GM21367 (cell line): ENCODE results near the gene ZFAND2B.
"Not testable (repeated sequence)": the region's sequence is repeated elsewhere in the genome, so short reads cannot be mapped to it uniquely, and the experiment has no call there.

Experiments used
- ATAC-seq: cut with Tn5 transposase; IDR thresholded peaks from one replicate; pipeline ENCODE4 v1.9.1; 2021; ENCODE audit not compliant: unreplicated experiment

Gene ZFAND2B

DNA sequence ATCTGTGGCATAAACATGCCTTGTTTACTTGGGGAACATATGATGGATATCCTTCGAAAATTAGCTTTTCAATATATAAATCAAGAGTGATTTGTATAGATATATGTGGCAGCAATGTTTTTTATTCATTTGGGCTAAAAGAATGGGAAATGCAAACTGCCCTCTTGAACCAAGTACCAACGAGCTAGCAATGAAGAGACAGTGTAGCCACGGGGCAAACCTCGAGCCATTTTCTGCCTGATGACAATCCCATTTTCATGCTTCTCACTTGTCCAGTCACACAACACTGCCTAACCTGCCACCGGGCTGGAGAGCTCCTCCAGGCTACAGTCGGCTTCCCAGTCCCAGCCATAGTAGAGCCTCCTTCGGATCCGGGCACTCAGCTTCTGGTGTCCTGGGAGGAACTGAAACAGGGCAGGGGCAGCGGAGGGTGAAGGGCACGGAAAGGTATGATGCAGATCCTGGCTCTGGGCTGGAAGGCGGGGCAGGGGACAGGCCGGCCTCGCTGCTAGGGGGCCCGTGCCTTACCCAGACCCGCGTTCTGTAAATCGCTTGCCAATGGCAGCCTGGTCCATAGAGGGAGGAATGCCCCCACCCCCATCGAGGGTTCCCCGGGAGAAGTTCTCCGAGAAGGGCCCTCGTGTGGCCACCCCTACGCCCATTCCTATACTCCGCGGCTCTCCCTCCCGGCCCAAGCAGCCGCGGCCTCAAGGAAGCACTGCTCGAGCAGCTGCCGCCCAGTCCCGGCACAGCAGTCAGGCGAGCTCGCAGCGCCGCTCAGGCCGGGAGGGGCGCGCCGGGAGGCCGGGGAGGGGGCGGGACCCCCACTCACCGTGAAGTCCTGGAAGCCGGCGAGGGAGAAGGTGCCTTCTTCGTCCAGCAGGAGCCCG, 30.4 kb upstream of the ZFAND2B start:
- peak; percentile 27 for ATAC-seq

DNA sequence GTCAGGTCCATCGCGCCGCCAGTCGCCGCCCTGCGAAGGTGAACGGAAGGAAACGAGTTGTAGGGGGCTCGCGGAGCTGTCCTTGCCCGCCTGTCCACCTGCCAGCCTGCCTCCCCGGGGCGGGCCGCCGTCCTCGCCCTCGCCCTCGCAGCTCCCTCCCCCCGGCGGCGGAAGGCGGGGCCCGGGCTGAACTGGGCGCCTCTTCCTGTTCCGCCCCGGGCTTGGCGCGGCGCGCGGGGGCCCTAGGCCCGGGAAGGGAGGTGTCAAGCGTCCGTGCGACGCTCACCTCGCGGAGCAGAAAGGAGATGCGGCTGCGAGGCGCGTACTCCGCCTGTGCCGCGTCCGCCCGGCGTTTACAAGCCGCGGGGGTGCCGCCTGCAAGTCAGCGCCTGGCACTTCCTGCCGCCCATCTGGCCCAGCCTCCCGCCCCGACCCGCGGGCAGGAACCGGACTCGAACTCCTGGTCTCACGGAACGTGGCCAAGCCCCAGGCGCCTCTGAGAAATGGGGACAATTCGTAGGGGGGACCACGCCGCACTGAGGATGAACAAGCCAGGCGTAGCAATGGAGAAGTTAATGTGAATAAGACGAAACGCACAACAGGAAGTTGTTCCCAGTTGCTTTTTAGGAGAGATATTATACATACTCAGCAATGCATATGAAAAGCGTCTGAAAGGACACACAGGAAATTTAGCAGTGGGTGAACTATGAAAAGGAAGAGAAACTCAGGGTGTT, 29.6 kb upstream of the ZFAND2B start, which contains the start of gene CNPPD1:
Gene CNPPD1 (minus strand): TSS at position 108 of the 734 bp plus-strand sequence. CDS start 97 bp downstream, at position 11.
- ATAC-seq: peak; percentile 53

DNA sequence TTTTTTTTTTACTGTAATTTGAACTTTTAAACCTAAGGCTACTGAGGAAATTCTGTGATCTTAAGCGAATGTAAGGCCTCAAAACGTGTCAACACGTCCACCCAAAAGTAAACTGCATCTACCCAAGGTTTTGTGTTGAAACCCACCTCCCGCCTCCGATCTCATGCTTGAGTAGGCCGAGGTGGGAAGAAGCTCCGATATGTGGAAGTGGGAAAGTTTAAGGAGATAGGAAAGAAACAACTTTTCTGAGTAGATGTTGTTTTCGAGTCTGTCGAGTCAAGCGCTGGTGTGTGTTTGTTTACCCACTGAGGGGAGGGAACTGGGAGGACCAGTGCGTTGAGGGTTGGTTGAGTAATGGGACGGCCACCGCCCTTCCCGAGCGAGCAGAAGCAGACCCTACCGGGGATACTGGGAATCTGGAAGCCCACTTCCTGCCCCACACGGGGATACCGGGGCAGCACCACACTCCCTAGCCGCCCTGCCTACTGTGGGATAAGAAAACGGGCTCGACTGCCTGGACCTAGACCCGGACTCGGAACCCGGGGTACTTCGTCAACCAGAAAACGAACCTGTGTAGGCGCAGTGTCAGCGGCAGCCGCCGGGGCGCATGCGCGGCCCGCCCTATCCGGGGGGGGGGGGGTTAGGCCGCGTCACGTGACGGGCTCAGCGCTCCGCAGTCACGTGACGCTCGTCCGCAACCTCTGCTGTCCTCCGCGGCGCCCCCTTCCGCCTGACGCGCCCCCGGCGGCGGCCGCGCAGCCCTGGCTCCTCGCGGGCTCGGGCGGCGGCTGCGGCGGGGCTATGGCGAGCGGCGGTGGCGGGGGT, 28.8 kb upstream of the ZFAND2B start, which contains the start of gene RETREG2:
Gene RETREG2 (plus strand): TSS at position 724 of the 825 bp plus-strand sequence. CDS start 78 bp downstream, at position 802.
- peak; percentile 34 for ATAC-seq

DNA sequence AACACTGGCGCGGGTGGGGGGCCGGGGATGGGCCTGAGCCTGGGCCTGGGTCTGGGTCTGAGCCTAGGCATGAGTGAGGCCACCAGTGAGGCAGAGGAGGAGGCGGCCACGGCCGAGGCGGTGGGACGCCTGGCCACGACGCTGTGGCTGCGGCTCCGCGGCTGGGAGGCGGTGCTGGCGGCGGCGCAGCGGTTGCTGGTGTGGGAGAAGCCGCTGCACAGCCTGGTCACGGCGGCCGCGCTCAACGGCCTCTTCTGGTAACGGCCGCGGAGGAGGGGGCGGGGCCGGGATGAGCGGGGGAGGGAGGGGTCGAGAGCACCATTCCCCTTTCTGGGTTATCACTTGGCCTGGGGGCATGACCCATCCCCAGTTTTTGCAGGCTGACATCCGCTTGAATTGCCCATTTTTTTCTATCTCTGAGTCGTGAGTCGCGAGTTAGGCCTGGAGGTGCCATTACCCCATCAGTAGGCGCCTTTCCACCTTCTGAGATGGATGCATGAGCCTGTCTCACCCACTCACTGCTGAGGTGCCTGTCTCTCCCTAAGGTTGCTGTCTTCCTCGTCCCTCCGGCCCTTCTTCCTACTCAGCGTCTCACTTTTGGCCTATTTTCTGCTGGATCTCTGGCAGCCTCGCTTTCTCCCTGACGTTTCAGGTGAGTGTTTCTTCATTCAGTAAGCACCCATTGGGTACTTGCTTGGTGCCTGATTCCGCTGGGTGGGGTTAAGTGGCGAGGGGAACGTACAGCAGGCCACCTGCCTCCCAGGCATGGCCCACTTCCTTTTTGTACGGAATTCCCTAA, 28.0 kb upstream of the ZFAND2B start:
- ATAC-seq: peak; percentile 12

DNA sequence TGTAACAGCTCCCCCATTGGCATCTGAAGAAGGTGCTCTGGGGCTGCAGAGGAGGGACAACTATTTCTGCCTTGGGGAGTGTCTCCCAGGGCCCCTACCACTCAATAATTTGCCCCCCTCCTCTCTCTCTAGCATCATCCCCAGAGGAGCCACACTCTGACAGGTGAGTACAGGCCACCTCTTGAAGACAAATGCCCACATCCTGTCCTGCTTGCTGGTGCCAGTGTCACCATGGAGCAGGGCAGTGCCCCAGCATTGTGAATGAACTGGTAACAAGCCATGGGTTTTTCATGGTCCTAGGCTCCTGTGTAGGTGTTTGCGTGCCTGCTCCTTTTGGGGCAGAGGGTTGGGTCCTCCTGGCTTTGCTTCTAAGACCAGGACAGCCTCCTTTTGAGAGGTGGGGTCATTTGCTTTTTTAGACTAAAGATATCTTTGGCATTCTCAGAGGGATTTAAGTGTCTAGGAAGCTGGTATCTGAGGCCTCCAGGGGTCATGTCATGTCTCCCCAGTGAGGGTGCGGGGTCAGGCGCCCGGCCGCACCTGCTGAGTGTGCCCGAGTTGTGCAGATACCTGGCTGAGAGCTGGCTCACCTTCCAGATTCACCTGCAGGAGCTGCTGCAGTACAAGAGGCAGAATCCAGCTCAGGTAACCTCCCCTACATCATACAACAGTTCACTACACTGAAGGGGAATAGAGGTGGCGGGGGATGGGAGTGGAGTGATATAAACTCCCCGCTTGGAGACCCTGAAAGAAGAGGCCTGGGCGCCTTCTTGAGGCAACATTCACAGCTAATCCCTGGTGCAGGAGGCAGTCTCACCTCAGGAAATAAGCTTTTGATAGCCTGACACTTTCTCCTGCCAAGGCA, 26.7 kb upstream of the ZFAND2B start:
- no peak for ATAC-seq

DNA sequence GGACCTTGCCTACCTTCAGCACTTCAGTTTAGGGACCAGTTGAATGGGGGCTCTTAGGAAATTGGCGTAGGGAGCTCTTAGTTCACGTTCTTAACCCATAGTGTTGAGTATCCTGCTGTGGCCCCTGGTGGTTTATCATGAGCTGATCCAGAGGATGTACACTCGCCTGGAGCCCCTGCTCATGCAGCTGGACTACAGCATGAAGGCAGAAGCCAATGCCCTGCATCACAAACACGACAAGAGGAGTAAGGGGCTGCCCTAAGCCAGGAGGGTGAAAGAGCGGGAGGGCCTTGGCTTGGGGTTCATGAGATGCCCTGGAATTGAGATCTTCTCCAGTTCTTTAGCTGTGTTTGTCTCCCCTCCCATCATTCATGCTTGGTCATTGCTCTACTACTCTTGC, 25.6 kb upstream of the ZFAND2B start:
- ATAC-seq: no peak

DNA sequence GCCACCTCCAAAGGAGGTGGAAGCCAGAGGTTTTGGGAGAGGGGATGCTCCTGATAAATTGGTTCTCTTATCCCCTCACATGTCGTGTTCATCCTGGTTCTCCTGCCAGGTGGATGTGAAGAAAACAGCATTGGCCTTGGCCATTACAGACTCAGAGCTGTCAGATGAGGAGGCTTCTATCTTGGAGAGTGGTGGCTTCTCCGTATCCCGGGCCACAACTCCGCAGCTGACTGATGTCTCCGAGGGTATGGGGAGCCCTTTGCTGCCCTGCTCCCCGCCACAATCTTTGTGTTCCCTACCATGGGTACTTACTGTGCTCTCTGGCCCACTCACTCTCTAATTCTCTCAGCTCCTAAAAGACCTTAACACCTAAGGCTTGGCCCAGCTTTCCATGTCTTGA, 25.1 kb upstream of the ZFAND2B start:
- no peak for ATAC-seq

DNA sequence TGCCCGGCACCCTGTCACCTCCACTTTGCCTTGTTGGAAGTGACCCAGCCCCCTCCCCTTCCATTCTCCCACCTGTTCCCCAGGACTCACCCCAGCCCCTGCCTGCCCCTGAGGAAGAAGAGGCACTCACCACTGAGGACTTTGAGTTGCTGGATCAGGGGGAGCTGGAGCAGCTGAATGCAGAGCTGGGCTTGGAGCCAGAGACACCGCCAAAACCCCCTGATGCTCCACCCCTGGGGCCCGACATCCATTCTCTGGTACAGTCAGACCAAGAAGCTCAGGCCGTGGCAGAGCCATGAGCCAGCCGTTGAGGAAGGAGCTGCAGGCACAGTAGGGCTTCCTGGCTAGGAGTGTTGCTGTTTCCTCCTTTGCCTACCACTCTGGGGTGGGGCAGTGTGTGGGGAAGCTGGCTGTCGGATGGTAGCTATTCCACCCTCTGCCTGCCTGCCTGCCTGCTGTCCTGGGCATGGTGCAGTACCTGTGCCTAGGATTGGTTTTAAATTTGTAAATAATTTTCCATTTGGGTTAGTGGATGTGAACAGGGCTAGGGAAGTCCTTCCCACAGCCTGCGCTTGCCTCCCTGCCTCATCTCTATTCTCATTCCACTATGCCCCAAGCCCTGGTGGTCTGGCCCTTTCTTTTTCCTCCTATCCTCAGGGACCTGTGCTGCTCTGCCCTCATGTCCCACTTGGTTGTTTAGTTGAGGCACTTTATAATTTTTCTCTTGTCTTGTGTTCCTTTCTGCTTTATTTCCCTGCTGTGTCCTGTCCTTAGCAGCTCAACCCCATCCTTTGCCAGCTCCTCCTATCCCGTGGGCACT, 24.0 kb upstream of the ZFAND2B start:
- ATAC-seq: no peak

DNA sequence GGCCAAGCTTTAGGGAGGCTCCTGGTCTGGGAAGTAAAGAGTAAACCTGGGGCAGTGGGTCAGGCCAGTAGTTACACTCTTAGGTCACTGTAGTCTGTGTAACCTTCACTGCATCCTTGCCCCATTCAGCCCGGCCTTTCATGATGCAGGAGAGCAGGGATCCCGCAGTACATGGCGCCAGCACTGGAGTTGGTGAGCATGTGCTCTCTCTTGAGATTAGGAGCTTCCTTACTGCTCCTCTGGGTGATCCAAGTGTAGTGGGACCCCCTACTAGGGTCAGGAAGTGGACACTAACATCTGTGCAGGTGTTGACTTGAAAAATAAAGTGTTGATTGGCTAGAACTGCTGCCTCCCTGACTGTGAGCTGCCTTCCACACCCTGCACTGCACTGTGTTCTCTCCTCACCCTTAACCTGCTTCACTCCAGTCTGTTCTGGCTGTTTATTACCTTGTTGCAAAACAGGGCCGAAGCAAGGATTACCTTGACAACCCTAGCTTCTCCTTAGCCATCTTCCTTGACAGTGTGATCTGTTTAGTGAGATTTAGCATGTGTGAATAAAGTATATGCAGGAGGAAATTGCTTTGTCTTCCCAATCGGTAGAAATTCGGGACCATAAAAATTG, 23.3 kb upstream of the ZFAND2B start:
- ATAC-seq: no peak

DNA sequence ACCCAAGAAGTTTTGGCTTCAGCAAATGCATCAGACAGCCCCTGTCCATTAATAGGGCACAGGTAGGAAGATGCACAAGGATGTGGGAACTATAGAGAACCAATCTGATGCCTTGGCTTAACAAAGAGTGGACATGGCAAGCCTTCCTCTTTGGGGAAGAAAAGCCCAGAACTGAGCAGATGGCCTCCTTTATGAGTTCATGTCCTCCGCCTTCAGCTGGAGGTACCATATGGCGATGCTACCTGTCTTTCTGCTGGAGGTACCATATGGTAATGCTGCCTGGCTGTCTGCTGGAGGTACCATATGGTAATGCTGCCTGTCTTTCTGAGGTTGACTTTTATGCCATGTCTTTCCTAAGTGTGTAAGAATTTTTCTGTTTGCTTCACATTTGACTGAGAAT, 22.5 kb upstream of the ZFAND2B start:
- ATAC-seq: no peak

DNA sequence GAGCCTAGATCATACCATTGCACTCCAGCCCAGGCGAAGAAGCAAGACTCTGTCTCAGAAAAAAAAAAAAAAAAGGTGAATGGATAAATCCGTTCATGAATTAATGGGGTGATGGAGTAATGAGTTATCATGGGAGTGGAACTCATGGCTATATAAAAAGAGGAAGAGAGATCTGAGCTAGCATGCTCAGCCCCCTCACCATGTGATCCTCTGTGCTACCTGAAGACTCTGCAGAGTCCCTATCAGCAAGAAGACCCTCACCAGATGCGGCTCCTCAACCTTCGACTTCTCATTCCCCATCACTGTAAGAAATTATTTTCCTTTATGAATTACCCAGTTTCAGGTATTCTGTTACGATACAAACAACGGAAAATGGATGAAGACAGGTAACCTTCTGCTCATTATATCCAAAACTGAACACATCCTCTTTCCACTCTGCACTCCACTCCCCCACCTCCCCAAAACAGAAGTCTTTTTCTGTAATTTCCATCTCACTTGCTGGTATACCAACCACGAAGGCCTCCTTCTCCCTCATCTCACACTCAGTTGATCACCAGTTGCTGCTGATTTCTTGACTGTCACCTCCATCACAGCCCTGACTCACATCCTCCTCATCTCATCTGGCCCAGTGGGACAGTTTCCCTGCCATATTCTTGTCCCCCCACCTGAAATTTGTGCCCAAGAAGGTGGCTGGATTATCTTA, 19.7 kb upstream of the ZFAND2B start:
- ATAC-seq: no peak

DNA sequence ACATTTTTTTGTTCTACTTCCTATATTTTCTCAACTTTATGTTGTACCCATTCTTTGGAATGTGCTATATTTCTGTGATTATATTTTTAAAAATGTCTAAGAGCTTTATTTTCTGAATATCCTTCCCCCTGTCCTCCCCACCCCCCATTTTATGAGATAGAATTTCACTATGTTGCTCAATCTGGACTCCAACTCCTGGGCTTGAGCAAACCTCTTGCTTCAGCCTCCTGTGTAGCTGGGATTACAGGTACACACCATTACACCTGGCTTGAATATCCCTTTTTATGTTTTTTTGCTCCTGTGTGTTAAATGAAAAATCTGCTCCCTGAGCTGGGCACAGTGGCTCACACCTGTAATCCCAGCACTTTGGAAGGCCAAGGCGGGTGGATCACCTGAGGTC, 9.2 kb upstream of the ZFAND2B start:
- ATAC-seq: no peak

DNA sequence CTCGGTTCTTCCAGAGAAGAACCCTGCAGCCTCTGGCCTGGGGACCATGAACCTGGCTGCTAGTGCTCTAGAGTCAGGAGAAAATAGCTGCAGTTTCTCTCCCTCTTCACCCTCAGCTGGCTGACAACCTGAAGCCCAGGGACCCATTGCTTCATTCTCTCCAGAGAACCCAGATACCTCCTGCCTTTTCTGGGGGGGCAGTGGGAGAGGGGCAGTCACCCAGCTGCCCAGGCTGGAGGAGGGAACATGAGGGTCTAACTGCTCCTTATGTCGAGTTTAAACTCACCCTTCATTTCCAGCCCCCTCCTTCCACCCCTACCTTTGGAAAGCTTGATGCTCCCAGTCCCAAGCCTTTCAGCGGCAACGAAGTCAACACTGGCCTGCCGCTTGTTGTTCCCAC, 7.6 kb upstream of the ZFAND2B start:
- ATAC-seq: no peak

DNA sequence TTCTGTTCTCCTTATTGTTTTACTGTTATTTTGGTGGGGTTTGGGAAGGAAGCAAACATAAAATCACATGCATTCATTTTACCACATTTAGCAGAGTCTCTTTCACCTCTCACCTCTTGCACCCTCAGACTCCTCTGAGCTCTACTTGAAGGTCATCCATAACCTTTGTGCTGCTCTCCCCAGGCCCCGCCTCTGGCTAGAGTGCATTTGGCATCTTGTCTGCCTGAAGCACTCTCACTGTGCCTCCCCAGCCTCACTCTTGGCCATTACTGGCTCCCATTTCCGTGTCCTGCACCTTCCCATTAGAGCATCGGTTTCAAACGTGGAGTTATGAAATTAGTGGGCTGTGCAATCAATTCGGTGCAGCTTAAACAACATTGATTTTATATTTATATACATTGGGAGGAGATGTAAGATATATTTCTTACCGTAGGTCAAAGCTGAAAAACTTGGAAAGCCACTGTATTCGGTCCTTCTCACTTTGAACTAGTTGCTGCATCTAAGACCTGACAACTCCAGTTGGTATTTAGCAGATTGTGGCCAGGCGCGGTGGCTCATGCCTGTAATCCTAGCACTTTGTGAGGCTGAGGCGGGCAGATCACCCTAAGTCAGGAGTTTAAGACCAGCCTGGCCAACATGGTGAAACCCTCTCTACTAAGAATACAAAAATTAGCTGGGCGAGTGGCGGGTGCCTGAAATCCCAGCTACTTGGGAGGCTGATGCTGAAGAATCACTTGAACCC, 6.9 kb upstream of the ZFAND2B start:
- no peak for ATAC-seq

DNA sequence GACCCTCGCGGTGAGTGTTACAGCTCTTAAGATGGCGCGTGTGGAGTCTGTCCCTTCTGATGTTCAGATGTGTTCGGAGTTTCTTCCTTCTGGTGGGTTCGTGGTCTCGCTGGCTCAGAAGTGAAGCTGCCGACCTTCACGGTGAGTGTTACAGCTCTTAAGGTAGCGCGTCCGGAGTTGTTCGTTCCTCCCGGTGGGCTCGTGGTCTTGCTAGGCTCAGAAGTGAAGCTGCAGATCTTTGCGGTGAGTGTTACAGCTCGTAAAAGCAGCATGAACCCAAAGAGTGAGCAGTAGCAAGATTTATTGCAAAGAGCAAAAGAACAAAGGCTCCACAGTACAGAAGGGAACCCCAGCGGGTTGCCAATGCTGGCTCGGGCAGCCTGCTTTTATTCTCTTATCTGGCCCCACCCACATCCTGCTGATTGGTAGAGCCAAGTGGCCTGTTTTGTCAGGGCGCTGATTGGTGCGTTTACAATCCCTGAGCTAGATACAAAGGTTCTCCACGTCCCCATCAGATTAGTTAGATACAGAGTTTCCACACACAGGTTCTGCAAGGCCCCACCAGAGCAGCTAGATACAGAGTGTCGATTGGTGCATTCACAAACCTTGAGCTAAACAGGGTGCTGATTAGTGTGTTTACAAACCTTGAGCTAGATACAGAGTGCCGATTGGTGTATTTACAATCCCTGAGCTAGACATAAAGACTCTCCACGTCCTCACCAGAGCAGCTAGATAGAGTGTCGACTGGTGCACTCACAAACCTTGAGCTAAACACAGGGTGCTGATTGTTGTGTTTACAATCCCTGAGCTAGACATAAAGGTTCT, 5.9 kb upstream of the ZFAND2B start:
- ATAC-seq: not testable (repeated sequence)

DNA sequence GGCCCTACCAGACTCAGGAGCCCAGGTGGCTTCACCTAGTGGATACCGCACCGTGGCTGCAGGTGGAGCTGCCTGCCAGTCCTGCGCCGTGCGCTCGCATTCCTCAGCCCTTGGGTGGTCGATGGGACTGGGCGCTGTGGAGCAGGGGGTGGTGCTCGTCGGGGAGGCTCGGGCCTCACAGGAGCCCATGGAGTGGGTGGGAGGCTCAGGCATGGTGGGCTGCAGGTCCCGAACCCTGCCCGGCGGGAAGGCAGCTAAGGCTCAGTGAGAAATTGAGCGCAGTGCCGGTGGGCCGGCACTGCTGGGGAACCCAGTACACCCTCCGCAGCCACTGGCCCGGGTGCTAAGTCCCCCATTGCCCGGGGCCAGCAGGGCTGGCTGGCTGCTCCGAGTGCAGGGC, 5.3 kb upstream of the ZFAND2B start:
- ATAC-seq: not testable (repeated sequence)
